Astrocyte of the spinal cord (primary cell): ENCODE measurements around the gene LMBR1L.
A peak's percentile ranks its signal among the peaks of the same experiment; 100 is the strongest.

Experiments used
- DNase-seq: peaks from one replicate; pipeline ENCODE4 v3.0.0; 2011; ENCODE audit warnings: low read depth, low spot score
- H3K4me3 ChIP-seq: 2 replicates; pipeline ENCODE4 v1.5.1; 2011; ENCODE audit warnings: low read depth, mild to moderate bottlenecking, low read length, moderate library complexity
- CTCF ChIP-seq: IDR thresholded peaks from 2 replicates; pipeline ENCODE4 v1.5.1; 2012; ENCODE audit warnings: low read depth, mild to moderate bottlenecking, low read length, inconsistent platforms
- in situ Hi-C: cut with HindIII; loops from 2 replicates; pipeline ENCODE4 v1.10.0; 2017; ENCODE audit warnings: low sequenced_read_pairs

Gene LMBR1L

GRCh38 chr12:49111206-49111605 is 559 bp upstream of the LMBR1L start:
- DNase-seq: no peak
- in situ Hi-C loops: no loop called here
- H3K4me3 ChIP-seq: peak overlapping the region; percentile 94
- no peak for TF ChIP-seq CTCF

- in situ Hi-C loops: no loop called here
- DNase-seq: no peak
- peak overlapping the region; percentile 94 for H3K4me3 ChIP-seq
- TF ChIP-seq CTCF: no peak
Observed at GRCh38 chr12:49109641-49110463, 795 bp downstream of the LMBR1L start.

GRCh38 chr12:49108958-49109404 is 1.7 kb downstream of the LMBR1L start:
- in situ Hi-C loops: no loop called here
- no peak for DNase-seq
- peak overlapping the region; percentile 94 for H3K4me3 ChIP-seq
- TF ChIP-seq CTCF: no peak

- in situ Hi-C loops: no loop called here
- H3K4me3 ChIP-seq: no peak overlapping the region
- peak; percentile 42 for DNase-seq
- no peak for TF ChIP-seq CTCF
Observed at GRCh38 chr12:49105504-49106084, 5.1 kb downstream of the LMBR1L start.

DNA sequence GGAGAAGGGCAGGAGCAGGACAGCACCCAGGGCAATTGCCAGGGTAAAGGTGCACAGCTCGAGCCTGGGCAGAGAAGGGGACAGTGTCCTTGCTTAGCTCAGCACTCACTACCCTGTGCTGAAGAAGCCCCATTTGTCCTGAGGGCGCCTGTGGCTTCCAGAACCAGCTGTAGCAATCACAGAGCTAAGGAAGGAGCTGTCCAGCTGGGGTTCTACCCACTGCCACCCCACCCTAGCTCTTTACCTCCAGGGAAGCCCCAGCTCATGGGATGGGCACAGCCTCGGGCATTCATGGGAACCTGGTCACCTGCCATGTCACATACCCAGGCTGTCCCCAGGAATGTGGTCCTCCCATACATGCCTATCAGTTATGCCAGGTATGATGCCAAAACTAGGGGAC is 5.8 kb downstream of the LMBR1L start:
- TF ChIP-seq CTCF: no peak
- H3K4me3 ChIP-seq: no peak overlapping the region
- in situ Hi-C loops: no loop called here
- DNase-seq: no peak

- no peak for TF ChIP-seq CTCF
- in situ Hi-C loops: no loop called here
- DNase-seq: no peak
- H3K4me3 ChIP-seq: no peak overlapping the region
Observed at GRCh38 chr12:49100380-49100779, 10.3 kb downstream of the LMBR1L start.
